Ishikawa (cell line): ENCODE data around the gene MSANTD1.

Source experiments
- CEBPB ChIP-seq: IDR thresholded peaks from 2 replicates; pipeline ENCODE4 v1.6.1; 2012
- CREB1 ChIP-seq: IDR thresholded peaks from 2 replicates; pipeline ENCODE4 v1.6.1; 2012; ENCODE audit warnings: low read depth
- EGR1 ChIP-seq: IDR thresholded peaks from 2 replicates; pipeline ENCODE4 v1.6.1; 2012
- EP300 ChIP-seq: IDR thresholded peaks from 2 replicates; pipeline ENCODE4 v1.6.1; 2012; ENCODE audit warnings: borderline replicate concordance
- FOXM1 ChIP-seq: IDR thresholded peaks from 2 replicates; pipeline ENCODE4 v1.6.1; 2012; ENCODE audit warnings: low read depth, borderline replicate concordance
- NFIC ChIP-seq: IDR thresholded peaks from 2 replicates; pipeline ENCODE4 v1.6.1; 2012
- RAD21 ChIP-seq: IDR thresholded peaks from 2 replicates; pipeline ENCODE4 v1.6.1; 2012; ENCODE audit warnings: low read depth
- REST ChIP-seq: IDR thresholded peaks from 2 replicates; pipeline ENCODE4 v1.6.1; 2012; ENCODE audit warnings: low read depth, mild to moderate bottlenecking
- TAF1 ChIP-seq: IDR thresholded peaks from 2 replicates; pipeline ENCODE4 v1.6.1; 2012; ENCODE audit warnings: low read depth, mild to moderate bottlenecking
- TCF12 ChIP-seq: IDR thresholded peaks from 2 replicates; pipeline ENCODE4 v1.6.1; 2012; ENCODE audit warnings: low read depth
- TEAD4 ChIP-seq: IDR thresholded peaks from 2 replicates; pipeline ENCODE4 v1.6.1; 2012
- YY1 ChIP-seq: IDR thresholded peaks from 2 replicates; pipeline ENCODE4 v1.6.1; 2012; ENCODE audit warnings: low read depth
- ZBTB7A ChIP-seq: IDR thresholded peaks from 2 replicates; pipeline ENCODE4 v1.6.1; 2012; ENCODE audit warnings: low read depth
- TF ChIP-seq, protein P1 (sequence below): IDR thresholded peaks from 2 replicates; pipeline ENCODE4 v1.6.1; 2012
- TF ChIP-seq, protein P2 (sequence below): IDR thresholded peaks from 2 replicates; pipeline ENCODE4 v1.6.1; 2012

Gene MSANTD1

GRCh38 chr4:3250438-3250955, 1.5 kb downstream of the MSANTD1 start:
- 0 out of 2 replicates have a peak, but pooled peaks have one; percentile 67 for TF ChIP-seq ZBTB7A
- TF ChIP-seq REST, result no peak

DNA sequence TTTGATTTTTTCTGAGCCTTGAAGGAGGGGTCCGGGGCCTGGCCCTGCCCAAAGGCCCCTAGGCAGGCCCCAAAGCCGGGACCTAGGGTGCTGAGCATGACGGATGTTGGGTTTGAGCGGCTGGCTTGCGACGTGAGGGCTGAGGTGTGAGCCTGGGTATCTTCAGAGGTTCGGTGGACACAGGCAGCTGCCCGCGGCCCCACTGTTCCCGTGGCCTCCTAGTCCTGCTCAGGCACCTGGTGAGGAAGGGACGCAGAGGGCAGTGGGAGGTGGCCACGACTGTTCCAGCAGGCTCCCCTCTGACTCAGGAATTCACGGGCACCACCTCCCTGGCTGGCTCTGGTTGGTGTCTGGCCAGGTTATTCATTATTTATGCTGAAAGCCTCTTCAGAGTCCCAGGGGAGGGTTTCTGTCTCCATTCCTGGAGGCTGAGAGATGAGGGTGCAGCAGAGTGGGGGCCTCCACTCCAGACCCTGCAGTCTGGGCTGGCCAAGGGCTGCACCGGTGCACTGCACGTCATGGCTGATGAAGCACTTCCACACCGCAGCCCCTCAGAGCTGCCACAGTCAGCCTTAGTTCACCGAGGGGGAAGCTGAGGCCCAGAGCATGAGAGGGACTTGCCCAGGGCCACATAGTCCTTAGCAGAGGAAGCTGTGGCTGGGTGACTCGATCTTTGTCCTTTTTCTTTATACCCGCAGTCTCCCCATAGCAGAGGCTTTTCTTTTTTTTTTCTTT, 2.2 kb downstream of the MSANTD1 start:
- TF ChIP-seq TEAD4 (peak; percentile 92), RAD21 (no peak), NFIC (peak; percentile 78), REST (no peak), EGR1 (no peak), FOXM1 (no peak), ZBTB7A (0 out of 2 replicates have a peak, but pooled peaks have one; percentile 0), CEBPB (no peak), TAF1 (no peak; the same call in 1 of the 2 replicates), YY1 (no peak), CREB1 (no peak), EP300 (peak; percentile 72; the same call in 1 of the 2 replicates), TCF12 (peak; percentile 82)
- TF ChIP-seq, protein P1, sequence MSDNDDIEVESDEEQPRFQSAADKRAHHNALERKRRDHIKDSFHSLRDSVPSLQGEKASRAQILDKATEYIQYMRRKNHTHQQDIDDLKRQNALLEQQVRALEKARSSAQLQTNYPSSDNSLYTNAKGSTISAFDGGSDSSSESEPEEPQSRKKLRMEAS, result peak; percentile 56
- TF ChIP-seq, protein P2, sequence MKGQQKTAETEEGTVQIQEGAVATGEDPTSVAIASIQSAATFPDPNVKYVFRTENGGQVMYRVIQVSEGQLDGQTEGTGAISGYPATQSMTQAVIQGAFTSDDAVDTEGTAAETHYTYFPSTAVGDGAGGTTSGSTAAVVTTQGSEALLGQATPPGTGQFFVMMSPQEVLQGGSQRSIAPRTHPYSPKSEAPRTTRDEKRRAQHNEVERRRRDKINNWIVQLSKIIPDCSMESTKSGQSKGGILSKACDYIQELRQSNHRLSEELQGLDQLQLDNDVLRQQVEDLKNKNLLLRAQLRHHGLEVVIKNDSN, result no peak

DNA sequence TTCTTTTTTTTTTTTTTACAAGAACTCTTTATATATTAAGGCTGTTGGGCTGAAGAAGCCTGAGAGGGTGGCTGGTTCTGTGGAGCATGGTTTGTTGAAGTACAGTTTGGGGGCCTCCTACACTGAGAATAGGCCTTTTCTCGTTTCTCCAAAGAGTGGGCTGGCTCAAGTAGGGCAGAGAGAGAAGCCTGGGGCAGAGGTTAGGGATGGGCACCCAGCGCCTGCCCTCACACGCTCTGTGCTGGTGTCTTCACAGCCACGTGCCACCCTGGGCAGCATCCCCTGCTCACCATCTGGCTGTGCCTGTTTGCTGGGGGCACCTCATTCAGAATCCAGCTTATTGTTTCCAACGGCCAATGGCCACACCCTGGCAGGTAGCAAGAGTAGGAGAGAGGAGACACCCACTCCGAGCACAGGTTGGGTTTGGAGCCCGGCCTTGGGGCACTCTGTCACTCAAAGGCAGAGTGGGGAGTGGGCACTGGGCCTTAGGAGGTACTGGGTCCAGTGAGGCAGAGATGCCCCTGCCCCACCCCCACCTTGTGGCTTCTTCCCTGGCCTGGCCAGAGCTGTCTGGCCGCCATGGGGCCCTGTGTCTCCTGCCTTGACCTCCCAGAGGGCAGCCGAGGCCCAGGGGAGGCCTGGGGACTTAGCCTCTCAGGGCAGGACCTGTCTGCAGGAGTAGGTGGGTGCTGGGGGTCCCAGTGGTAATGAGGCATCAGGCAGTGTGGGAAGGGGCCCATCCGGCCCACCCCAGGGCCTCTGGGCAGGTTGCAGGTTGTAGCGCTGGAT, 2.9 kb downstream of the MSANTD1 start:
- TF ChIP-seq NFIC, result no peak
- no peak for TF ChIP-seq RAD21
- no peak for TF ChIP-seq TCF12
- TF ChIP-seq, protein P2, result no peak
- no peak for TF ChIP-seq CEBPB
- no peak for TF ChIP-seq EGR1
- no peak for TF ChIP-seq CREB1

GRCh38 chr4:3252480-3252828, 3.5 kb downstream of the MSANTD1 start:
- no peak for TF ChIP-seq YY1
- TF ChIP-seq CEBPB, result no peak
- no peak for TF ChIP-seq REST
